ENCODE data around the gene HENMT1.
"Not testable (repeated sequence)": the region's sequence is repeated elsewhere in the genome, so short reads cannot be mapped to it uniquely, and the experiment has no call there.

HENMT1 gene

GRCh38 chr1:108661030-108661609, at the start of gene HENMT1:
Gene HENMT1, minus strand, starts transcription at chr1:108661093. Its CDS starts 1,209 bp downstream, at chr1:108659884.
- peak; percentile 69 for DNase-seq (ENCODE audit: low read depth)

GRCh38 chr1:108708691-108709660, 48.1 kb upstream of the HENMT1 start:
- no peak for DNase-seq (ENCODE audit: low read depth)

DNA sequence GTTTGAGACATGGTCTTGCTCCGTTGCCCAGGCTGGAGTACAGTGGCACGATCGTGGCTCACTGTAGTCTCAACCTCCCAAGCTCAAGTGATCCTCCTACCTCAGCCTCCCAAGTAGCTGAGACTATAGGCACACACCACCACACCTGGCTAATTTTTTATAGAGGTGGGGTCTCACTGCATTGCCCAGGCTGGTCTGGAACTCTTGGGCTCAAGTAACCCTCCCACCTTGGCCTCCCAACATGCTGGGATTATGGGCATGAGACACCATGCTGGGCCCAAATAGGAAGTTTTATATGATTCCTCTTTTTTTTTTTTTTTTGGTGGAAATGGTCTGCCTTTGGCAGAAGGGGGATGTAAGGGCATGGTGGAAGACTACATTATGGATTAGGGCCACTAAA, 45.8 kb upstream of the HENMT1 start:
- no peak for DNase-seq (ENCODE audit: low read depth)

DNA sequence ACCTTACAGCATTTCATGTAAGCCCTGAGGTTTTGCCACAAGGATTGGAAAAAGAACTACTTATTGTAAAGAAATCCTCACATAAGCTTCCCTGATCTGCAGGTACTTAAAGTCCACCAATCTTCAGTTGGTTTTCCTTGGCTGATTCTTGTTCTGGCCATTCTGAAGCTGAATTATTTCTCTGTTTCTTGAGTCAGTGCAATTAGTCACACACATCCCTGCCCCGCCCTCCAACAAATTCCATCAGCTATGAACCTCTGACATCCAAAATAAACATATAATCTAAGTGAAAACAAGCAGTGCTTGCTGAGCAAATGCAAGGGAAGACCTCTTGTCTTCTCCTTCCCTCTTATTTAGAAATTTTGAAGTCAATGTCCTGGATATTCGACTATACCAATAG, 43.6 kb upstream of the HENMT1 start:
- DNase-seq (ENCODE audit: low read depth) = peak; percentile 72

DNA sequence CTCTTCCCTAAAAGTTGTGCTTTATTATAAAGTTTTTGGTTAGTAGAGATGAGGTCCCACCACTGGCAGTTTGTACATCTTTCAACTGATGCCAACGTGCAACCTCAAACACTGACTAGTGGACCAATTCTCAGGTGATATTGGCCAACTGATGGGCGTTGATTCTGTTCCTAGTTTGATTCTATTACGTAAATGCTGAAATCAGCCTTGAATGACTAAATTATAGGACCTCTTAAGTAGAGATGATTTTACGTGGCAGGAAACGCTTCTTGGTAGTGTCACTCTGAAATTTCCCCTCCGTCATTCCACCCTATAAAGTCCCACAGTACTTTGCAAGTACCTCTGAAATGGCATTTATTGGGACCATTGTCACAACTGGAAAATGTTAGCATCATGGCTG, 43.0 kb upstream of the HENMT1 start:
- DNase-seq (ENCODE audit: low read depth) = no peak

- DNase-seq (ENCODE audit: low read depth) = not testable (repeated sequence)
These were observed 41.2 kb upstream of the HENMT1 start for GRCh38 chr1:108702109-108702508.

- DNase-seq (ENCODE audit: low read depth) = no peak
These were observed 40.4 kb upstream of the HENMT1 start for GRCh38 chr1:108701176-108701849.

- DNase-seq (ENCODE audit: low read depth) = no peak
These were observed 38.8 kb upstream of the HENMT1 start for GRCh38 chr1:108699375-108700332.

GRCh38 chr1:108695535-108695934, 34.6 kb upstream of the HENMT1 start:
- DNase-seq (ENCODE audit: low read depth) = no peak

DNA sequence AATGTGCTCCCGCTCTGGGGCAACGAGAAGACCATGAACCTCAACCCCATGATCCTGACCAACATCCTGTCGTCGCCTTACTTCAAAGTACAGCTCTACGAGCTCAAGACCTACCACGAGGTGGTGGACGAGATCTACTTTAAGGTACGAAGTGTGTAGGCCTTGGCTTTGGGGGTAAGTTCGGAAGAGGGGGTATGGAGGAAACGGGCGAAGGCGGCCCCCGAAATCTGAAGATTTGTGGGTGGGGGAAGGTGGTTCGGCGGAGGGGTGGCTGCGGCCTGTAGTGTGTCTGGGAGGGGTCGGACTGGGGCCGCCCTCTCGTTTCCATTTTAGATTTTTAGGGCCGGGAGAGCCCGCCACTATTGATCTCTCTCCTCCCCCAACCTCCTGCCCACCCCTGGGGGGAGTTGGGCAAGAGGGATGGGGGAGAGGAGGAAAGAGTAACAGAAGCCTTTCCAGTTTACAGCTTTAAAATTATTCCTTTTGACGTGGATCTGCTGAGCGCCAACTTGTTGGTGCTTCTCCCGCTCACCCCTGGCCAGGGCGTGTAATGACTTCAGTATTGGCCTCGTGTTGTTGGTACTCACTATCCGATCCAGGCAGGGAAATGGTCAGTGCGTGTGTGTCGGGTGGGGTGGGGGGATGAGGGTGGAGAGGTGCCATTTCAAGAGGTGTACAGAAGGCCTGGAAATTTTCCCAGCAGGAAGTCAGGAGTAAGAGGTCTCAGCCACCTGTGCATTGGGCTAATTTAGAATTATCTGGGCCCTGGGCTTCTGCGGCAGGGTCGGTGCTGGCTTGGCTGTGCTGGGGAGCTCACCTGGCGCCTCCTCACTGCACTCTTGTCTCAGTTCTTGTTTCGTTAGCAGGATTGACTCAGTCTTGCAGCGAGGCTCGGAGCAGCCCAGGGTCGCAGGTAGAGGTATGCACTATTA, 32.1 kb upstream of the HENMT1 start:
- DNase-seq (ENCODE audit: low read depth) = peak; percentile 72

- peak; percentile 88 for DNase-seq (ENCODE audit: low read depth)
These were observed 31.2 kb upstream of the HENMT1 start, which contains the start of gene PRPF38B for GRCh38 chr1:108691942-108692723. Gene PRPF38B, plus strand, starts transcription at chr1:108692310. Its CDS starts 282 bp downstream, at chr1:108692592.

- no peak for DNase-seq (ENCODE audit: low read depth)
These were observed 30.4 kb upstream of the HENMT1 start for GRCh38 chr1:108691128-108691941.

GRCh38 chr1:108686614-108687313, 25.9 kb upstream of the HENMT1 start:
- DNase-seq (ENCODE audit: low read depth) = peak; percentile 70

DNA sequence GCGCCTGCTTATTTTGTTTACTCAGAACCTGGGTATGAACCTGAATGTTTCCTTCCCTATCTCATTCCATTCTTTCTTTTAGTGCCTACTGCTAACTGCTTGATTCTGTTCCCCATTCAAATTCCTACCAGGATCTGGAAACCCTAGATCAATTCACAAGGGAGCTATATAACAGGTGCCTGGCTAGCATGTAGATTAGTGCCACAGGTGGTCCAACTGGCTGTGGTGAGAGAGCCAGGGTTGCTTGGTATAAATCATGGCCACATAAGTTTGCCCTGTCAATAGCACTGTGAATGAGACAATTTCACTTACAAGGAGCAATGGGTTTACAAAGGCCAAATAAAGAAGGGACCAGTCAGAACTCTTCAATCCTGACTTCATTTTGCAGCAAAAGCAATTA, 24.6 kb upstream of the HENMT1 start:
- DNase-seq (ENCODE audit: low read depth) = no peak

DNA sequence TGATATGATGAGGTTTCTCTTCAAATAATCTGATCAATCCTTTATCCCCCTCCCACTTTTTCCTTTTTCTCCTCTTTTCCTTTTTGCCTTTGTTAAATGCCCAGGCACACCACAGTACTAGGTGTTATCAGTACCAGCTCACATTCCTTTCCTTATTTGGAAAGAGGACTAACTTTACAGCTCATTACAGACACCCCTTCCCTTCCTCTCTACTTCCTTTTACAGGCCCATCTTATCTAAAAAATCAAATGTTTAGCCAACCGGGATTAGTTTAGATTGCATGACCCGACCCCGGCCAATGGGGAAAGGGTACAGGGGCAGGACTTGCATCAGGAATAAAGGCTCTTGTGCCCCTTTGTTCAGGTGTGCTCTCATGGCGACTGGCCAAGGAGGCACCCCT, 20.8 kb upstream of the HENMT1 start:
- DNase-seq (ENCODE audit: low read depth) = not testable (repeated sequence)

DNA sequence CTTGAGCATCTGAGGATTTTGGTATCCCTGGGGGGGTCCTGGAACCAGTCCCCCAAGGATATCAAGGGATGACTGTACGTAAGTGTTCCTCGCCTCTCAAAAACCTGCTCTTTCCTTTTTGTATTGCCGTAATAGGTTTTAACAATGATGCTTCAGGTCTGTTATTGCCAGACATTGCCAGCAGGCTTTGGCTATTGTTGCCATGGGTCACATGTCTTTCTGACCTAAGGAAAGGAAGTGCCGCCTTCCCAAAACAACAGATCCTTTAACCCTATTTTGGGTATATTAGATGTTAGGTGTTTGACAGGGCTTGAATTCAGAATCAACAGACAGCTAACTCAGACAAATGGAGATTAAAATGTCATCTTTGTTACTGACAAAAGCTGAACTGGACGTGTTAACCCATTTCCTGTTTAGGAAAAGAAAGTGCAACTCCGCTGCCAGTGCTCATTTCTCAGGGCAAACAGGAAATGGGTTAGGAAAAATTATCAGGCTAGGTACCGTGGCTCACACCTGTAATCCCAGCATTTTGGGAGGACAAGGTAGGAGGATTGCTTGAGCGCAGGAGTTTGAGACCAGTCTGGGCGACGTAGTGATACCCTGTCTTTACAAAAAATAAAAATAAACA, 18.8 kb upstream of the HENMT1 start:
- no peak for DNase-seq (ENCODE audit: low read depth)

GRCh38 chr1:108678706-108679105, 17.8 kb upstream of the HENMT1 start:
- no peak for DNase-seq (ENCODE audit: low read depth)

GRCh38 chr1:108671143-108671542, 10.2 kb upstream of the HENMT1 start:
- no peak for DNase-seq (ENCODE audit: low read depth)
